HFFc6 (cell line): Measurements from ENCODE around the gene FAF2. TPM values are rescaled to one million over a fixed set of nuclear protein-coding genes. Genes with fewer than 3 reads are reported as not detected.

Source experiments
- DNase-seq: peaks from one replicate; pipeline ENCODE4 v3.0.0-alpha.2; 2018
- H3K27ac Mint-ChIP-seq: 2 replicates; pipeline ENCODE4 v1.8.0; 2020; ENCODE audit warnings: mild to moderate bottlenecking, mixed read lengths
- H3K27me3 Mint-ChIP-seq: 2 replicates; pipeline ENCODE4 v1.8.0; 2021; ENCODE audit warnings: mild to moderate bottlenecking, moderate library complexity, mixed read lengths; ENCODE audit not compliant: insufficient read depth
- H3K36me3 Mint-ChIP-seq: 2 replicates; pipeline ENCODE4 v1.8.0; 2021; ENCODE audit warnings: low read depth, mixed read lengths
- H3K4me1 Mint-ChIP-seq: 2 replicates; pipeline ENCODE4 v1.8.0; 2020; ENCODE audit warnings: low read depth, mixed read lengths
- H3K4me3 Mint-ChIP-seq: 2 replicates; pipeline ENCODE4 v1.8.0; 2020; ENCODE audit warnings: mild to moderate bottlenecking, moderate library complexity, mixed read lengths
- H3K9me3 Mint-ChIP-seq: 2 replicates; pipeline ENCODE4 v1.8.0; 2020; ENCODE audit warnings: mild to moderate bottlenecking, mixed read lengths
- CTCF ChIP-seq: fragments of 200-600 bp; sonication (generic); IDR thresholded peaks from 2 replicates; pipeline ENCODE4 v1.5.0; 2021; ENCODE audit warnings: antibody characterized with exemption, mild to moderate bottlenecking
- total RNA-seq, 6 experiments: library from RNA; stranded (reverse); fragmentation: NEBNext Ultra II Directional; extraction: Animal tissue kit (Norgen Biotek cat#: 25700); gene quantifications; 2 replicates in 1 of 6; 3 replicates in 5 of 6; pipeline ENCODE4 v1.2.3, GENCODE V29; 2021

FAF2 gene
- total RNA-seq, 6 experiments from 2014 or later = 43.4 to 53.1 (median 49.3) TPM

- no peak for DNase-seq
- Mint-ChIP-seq H3K4me1 (no peaks in the 10 kb centered on the region), H3K27me3 (no peaks in the 10 kb centered on the region), H3K9me3 (no peaks in the 10 kb centered on the region), H3K4me3 (no peak overlapping the region), H3K36me3 (peaks cover 50% of the 10 kb centered on the region), H3K27ac (no peak overlapping the region)
- TF ChIP-seq CTCF = no peak
Observed at GRCh38 chr5:176507911-176508310, 59.7 kb downstream of the FAF2 start.

- Mint-ChIP-seq H3K36me3 (peaks cover 47% of the 10 kb centered on the region), H3K9me3 (no peaks in the 10 kb centered on the region), H3K27me3 (no peaks in the 10 kb centered on the region), H3K27ac (no peak overlapping the region), H3K4me3 (no peak overlapping the region), H3K4me1 (no peaks in the 10 kb centered on the region)
- TF ChIP-seq CTCF = no peak
- no peak for DNase-seq
Observed at GRCh38 chr5:176508603-176509002, 60.4 kb downstream of the FAF2 start.

- peaks cover 5% of the 10 kb centered on the region; the same call in 1 of the 2 replicates for H3K27me3 Mint-ChIP-seq
- no peaks in the 10 kb centered on the region for H3K4me1 Mint-ChIP-seq
- no peak for TF ChIP-seq CTCF
- H3K36me3 Mint-ChIP-seq = peaks cover 14% of the 10 kb centered on the region; the same call in 1 of the 2 replicates
- H3K4me3 Mint-ChIP-seq = no peak overlapping the region
- no peak overlapping the region for H3K27ac Mint-ChIP-seq
- no peak for DNase-seq
- H3K9me3 Mint-ChIP-seq = no peaks in the 10 kb centered on the region
Observed at GRCh38 chr5:176513788-176514187, 65.6 kb downstream of the FAF2 start.

GRCh38 chr5:176514244-176514950, 66.2 kb downstream of the FAF2 start:
- Mint-ChIP-seq H3K4me3 (no peak overlapping the region), H3K36me3 (peaks cover 8% of the 10 kb centered on the region; the same call in 1 of the 2 replicates), H3K27ac (no peak overlapping the region), H3K9me3 (no peaks in the 10 kb centered on the region), H3K4me1 (no peaks in the 10 kb centered on the region), H3K27me3 (peaks cover 5% of the 10 kb centered on the region; the same call in 1 of the 2 replicates)
- TF ChIP-seq CTCF = no peak
- DNase-seq = no peak

- H3K36me3 Mint-ChIP-seq = no peaks in the 10 kb centered on the region
- no peak overlapping the region for H3K27ac Mint-ChIP-seq
- no peaks in the 10 kb centered on the region for H3K4me1 Mint-ChIP-seq
- no peak for DNase-seq
- no peaks in the 10 kb centered on the region for H3K9me3 Mint-ChIP-seq
- no peak overlapping the region for H3K4me3 Mint-ChIP-seq
- peaks cover 5% of the 10 kb centered on the region for H3K27me3 Mint-ChIP-seq
- no peak for TF ChIP-seq CTCF
Observed at GRCh38 chr5:176515396-176515795, 67.2 kb downstream of the FAF2 start.
